Measurements from ENCODE around the gene CH25H. TPM values are rescaled to one million over a fixed set of nuclear protein-coding genes. Genes with fewer than 3 reads are reported as not detected.

The CH25H gene
- total RNA-seq, 1 experiment from 2014 or later, result 1.0 TPM

- peaks cover 0 to 2% (median 0%) of the 10 kb centered on the region in 3 experiments; a peak in 1 of 7 replicates for H3K36me3 Mint-ChIP-seq (ENCODE audit: insufficient read depth in 1 of 3, low read depth in 3 of 3)
- H2AFZ ChIP-seq (ENCODE audit: low read length), result no peak overlapping the region
- no CpG with 5 or more reads among the region's 3 CpGs for WGBS (ENCODE audit: extremely low coverage, insufficient read length, low lambda C conversion rate)
- no peak overlapping the region for H3K4me3 Mint-ChIP-seq
- H3K4me1 Mint-ChIP-seq, result peaks cover 13 to 19% of the 10 kb centered on the region in 2 experiments
- no peak overlapping the region for H3T11ph ChIP-seq (ENCODE audit: low read length)
- no peaks in the 10 kb centered on the region for H3K79me2 ChIP-seq (ENCODE audit: insufficient read depth, low read length)
- H3K9me3 ChIP-seq (ENCODE audit: control insufficient read depth, low read depth, low read length), result no peaks in the 10 kb centered on the region
- no peaks in the 10 kb centered on the region for H4K20me1 ChIP-seq (ENCODE audit: control insufficient read depth, insufficient read depth, insufficient read length)
- H3K4me1 ChIP-seq (ENCODE audit: insufficient read depth, low read length), result no peaks in the 10 kb centered on the region
- peaks cover 23% of the 10 kb centered on the region for H3K27me3 Mint-ChIP-seq (ENCODE audit: low read depth)
- no peak overlapping the region for H2BK120ac ChIP-seq (ENCODE audit: low read depth, low read length, poor library complexity, severe bottlenecking)
- H3K27ac Mint-ChIP-seq, result no peak overlapping the region
- no peak overlapping the region for H3K14ac ChIP-seq (ENCODE audit: insufficient read depth, low read length)
- no peak overlapping the region for H3K4ac ChIP-seq (ENCODE audit: low read depth, low read length)
- no peak for DNase-seq
- no peak overlapping the region for H2AK5ac ChIP-seq (ENCODE audit: insufficient read length, low read length)
- no peak overlapping the region for H3K18ac ChIP-seq (ENCODE audit: insufficient read length, low read depth, low read length)
- H4K5ac ChIP-seq (ENCODE audit: insufficient read length, low read depth, low read length), result no peak overlapping the region
- no peaks in the 10 kb centered on the region for H3K79me1 ChIP-seq (ENCODE audit: insufficient read depth, low read depth, low read length, poor library complexity, severe bottlenecking)
- H3K27ac ChIP-seq (ENCODE audit: insufficient read length, low read depth, low read length), result no peak overlapping the region
- TF ChIP-seq, protein P1, sequence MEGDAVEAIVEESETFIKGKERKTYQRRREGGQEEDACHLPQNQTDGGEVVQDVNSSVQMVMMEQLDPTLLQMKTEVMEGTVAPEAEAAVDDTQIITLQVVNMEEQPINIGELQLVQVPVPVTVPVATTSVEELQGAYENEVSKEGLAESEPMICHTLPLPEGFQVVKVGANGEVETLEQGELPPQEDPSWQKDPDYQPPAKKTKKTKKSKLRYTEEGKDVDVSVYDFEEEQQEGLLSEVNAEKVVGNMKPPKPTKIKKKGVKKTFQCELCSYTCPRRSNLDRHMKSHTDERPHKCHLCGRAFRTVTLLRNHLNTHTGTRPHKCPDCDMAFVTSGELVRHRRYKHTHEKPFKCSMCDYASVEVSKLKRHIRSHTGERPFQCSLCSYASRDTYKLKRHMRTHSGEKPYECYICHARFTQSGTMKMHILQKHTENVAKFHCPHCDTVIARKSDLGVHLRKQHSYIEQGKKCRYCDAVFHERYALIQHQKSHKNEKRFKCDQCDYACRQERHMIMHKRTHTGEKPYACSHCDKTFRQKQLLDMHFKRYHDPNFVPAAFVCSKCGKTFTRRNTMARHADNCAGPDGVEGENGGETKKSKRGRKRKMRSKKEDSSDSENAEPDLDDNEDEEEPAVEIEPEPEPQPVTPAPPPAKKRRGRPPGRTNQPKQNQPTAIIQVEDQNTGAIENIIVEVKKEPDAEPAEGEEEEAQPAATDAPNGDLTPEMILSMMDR (conservative IDR thresholded peaks at IDR 0.05), result no peak
- H3K23ac ChIP-seq (ENCODE audit: insufficient read length, low read depth, low read length), result no peak overlapping the region
- H2BK12ac ChIP-seq (ENCODE audit: insufficient read length, low read depth, low read length), result no peak overlapping the region
- H3K56ac ChIP-seq (ENCODE audit: insufficient read length, low read depth, low read length), result no peak overlapping the region
- no peak overlapping the region for H4K8ac ChIP-seq (replicated peaks; ENCODE audit: insufficient read length, low read depth, low read length)
- H2BK15ac ChIP-seq (ENCODE audit: low read depth, low read length), result no peak overlapping the region
- H3K23me2 ChIP-seq (ENCODE audit: insufficient read length, low read depth, low read length, poor library complexity, severe bottlenecking), result peaks cover 20% of the 10 kb centered on the region
- no peak overlapping the region for H4K91ac ChIP-seq (ENCODE audit: insufficient read length, low read depth, low read length)
- H3K9me3 Mint-ChIP-seq, result no peaks in the 10 kb centered on the region
- H3K9ac ChIP-seq (ENCODE audit: extremely low read depth, insufficient read length, low read length), result no peak overlapping the region
- peaks cover 20% of the 10 kb centered on the region; the same call in 1 of the 2 replicates for H3K27me3 ChIP-seq (ENCODE audit: insufficient read depth, low read length)
- H2BK20ac ChIP-seq (ENCODE audit: low read depth, low read length, poor library complexity, severe bottlenecking), result no peak overlapping the region
- H3K4me2 ChIP-seq (ENCODE audit: insufficient read depth, insufficient read length, low read length), result no peak overlapping the region
- H2BK5ac ChIP-seq (ENCODE audit: insufficient read length, low read length), result no peak overlapping the region
These were observed 3.8 kb upstream of the CH25H start for GRCh38 chr10:89210794-89211425.

Measured in H9 (cell line).